ENCODE data around the gene GALNT14. TPM values are rescaled to one million over a fixed set of nuclear protein-coding genes. Genes with fewer than 3 reads are reported as not detected.

GALNT14 gene
- total RNA-seq, 4 donors from 2014 or later: 0.15 to 0.62 (median 0.35) TPM; not detected in 1

GRCh38 chr2:30975156-30975555 is 163.1 kb downstream of the GALNT14 start:
- no peak overlapping the region for H3K27ac ChIP-seq
- no peaks in the 10 kb centered on the region for H3K9me3 ChIP-seq
- H3K4me1 ChIP-seq: no peaks in the 10 kb centered on the region
- H3K4me3 ChIP-seq: no peak overlapping the region
- H3K27me3 ChIP-seq: peaks cover 2% of the 10 kb centered on the region
- whole genome bisulfite sequencing, 2 donors (ENCODE audit: low coverage in 1 of 2): 84% methylated on average over 3 of the region's 3 CpGs; no CpG with 5 or more reads in 1 of the 2 donors
- TF ChIP-seq POLR2AphosphoS5 (IDR thresholded peaks at IDR 0.05) (no peak), EP300 (IDR thresholded peaks at IDR 0.05) (no peak), POLR2A (IDR thresholded peaks at IDR 0.05) (no peak), CTCF (IDR thresholded peaks at IDR 0.05) (no peak)
- ATAC-seq: no peak
- H3K36me3 ChIP-seq: no peaks in the 10 kb centered on the region

DNA sequence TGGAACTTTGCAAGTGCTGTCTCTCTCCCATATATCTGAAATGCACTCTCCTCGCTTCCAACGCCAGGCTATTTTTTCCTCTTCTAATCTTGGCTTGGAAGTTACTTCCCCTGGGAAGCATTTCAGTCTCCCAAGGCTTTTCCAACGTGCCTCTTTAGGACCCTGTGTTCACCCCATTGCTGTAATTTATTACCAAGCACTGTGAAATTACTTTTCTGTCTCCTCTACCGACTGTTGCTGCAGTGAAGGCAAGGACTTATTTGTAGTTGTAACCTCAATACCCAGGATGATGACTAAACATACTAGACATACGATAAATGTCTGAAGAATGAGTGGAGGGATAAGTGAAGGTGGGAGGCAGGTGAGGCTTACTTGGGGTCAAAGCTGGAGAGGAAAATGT is 163.7 kb downstream of the GALNT14 start:
- ATAC-seq: no peak

GRCh38 chr2:30974092-30974491 is 164.1 kb downstream of the GALNT14 start:
- 71 to 86% methylated on average over 1 of the region's 1 CpG for WGBS, 2 donors (ENCODE audit: low coverage in 1 of 2)
- Histone ChIP-seq H3K4me3 (no peak overlapping the region), H3K27me3 (peaks cover 12% of the 10 kb centered on the region), H3K36me3 (no peaks in the 10 kb centered on the region), H3K27ac (no peak overlapping the region), H3K4me1 (no peaks in the 10 kb centered on the region), H3K9me3 (no peaks in the 10 kb centered on the region)
- no peak for ATAC-seq
- TF ChIP-seq POLR2AphosphoS5 (IDR thresholded peaks at IDR 0.05) (no peak), CTCF (IDR thresholded peaks at IDR 0.05) (no peak), POLR2A (IDR thresholded peaks at IDR 0.05) (no peak), EP300 (IDR thresholded peaks at IDR 0.05) (no peak)

More for the DNA sequence above, 163.7 kb downstream of the GALNT14 start:
- no peak overlapping the region for H3K27ac ChIP-seq
- H3K4me3 ChIP-seq: no peak overlapping the region
- 61 to 77% methylated on average over 5 of the region's 5 CpGs for WGBS, 2 donors (ENCODE audit: low coverage in 1 of 2)
- peaks cover 8% of the 10 kb centered on the region for H3K27me3 ChIP-seq
- H3K4me1 ChIP-seq: no peaks in the 10 kb centered on the region
- TF ChIP-seq POLR2A (IDR thresholded peaks at IDR 0.05) (no peak), EP300 (IDR thresholded peaks at IDR 0.05) (no peak), POLR2AphosphoS5 (IDR thresholded peaks at IDR 0.05) (no peak)
- H3K36me3 ChIP-seq: no peaks in the 10 kb centered on the region
- H3K9me3 ChIP-seq: no peaks in the 10 kb centered on the region

- no peak for TF ChIP-seq POLR2A (IDR thresholded peaks at IDR 0.05)
- no peak for ATAC-seq
- no peak overlapping the region for H3K4me3 ChIP-seq
- WGBS, 2 donors (ENCODE audit: low coverage in 1 of 2): 50 to 68% methylated on average over 4 to 11 of the region's 19 CpGs
- H3K27me3 ChIP-seq: peaks cover 15% of the 10 kb centered on the region
- H3K4me1 ChIP-seq: no peaks in the 10 kb centered on the region
- H3K36me3 ChIP-seq: no peaks in the 10 kb centered on the region
- H3K27ac ChIP-seq: no peak overlapping the region
- H3K9me3 ChIP-seq: no peaks in the 10 kb centered on the region
These were observed 166.8 kb downstream of the GALNT14 start for GRCh38 chr2:30971231-30972025.

DNA sequence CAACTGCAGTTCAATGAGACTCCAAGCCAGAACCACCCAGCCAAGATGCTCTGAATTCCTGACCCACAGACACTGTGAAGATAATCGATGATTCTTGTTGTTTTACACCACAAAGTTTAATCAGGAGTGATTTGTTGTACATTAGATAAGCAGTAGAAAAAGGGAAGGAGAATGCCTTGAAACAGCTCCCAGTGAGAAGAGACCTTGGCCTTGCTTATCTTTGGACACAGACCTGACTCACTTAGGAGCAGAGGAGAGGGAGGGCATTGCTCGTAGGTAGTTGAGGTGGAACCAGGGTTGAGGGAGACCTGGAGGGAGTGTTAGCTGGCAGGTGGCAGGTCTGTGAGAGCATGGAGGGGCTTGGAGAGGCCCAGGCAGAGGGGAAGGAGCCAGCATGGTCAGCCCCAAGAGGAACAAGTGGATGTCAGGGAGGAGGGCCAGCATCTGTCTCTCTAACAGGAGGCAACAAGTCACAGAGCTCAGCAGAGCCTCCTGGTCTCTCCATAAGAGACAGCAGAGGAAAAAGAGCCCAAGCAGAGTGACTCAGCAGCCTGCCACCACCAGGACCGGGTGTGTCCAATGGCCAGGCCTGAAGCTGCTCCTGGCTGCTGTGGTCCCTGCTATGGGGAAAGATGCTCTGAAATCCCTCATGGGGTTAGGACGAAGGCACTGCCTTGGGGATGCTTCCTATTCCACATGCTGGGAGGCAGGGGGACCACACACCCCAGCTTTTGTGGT is 169.4 kb downstream of the GALNT14 start:
- no peaks in the 10 kb centered on the region for H3K9me3 ChIP-seq
- H3K36me3 ChIP-seq: no peaks in the 10 kb centered on the region
- H3K4me1 ChIP-seq: no peaks in the 10 kb centered on the region
- WGBS, 2 donors (ENCODE audit: low coverage in 1 of 2): 74% methylated on average over 3 of the region's 4 CpGs; no CpG with 5 or more reads in 1 of the 2 donors
- TF ChIP-seq CTCF (IDR thresholded peaks at IDR 0.05) (no peak), POLR2A (IDR thresholded peaks at IDR 0.05) (no peak), POLR2AphosphoS5 (IDR thresholded peaks at IDR 0.05) (no peak), EP300 (IDR thresholded peaks at IDR 0.05) (no peak)
- H3K4me3 ChIP-seq: no peak overlapping the region
- ATAC-seq: no peak
- peaks cover 41% of the 10 kb centered on the region for H3K27me3 ChIP-seq
- H3K27ac ChIP-seq: no peak overlapping the region

Data from gastroesophageal sphincter (tissue), 4 donors.